Measurements from ENCODE around the gene PSMA7.
"Not testable (repeated sequence)": the region's sequence is repeated elsewhere in the genome, so short reads cannot be mapped to it uniquely, and the experiment has no call there.

Gene PSMA7

GRCh38 chr20:62151835-62152364, 8.7 kb upstream of the PSMA7 start:
- FAIRE-seq, result no peak

GRCh38 chr20:62151225-62151624, 8.0 kb upstream of the PSMA7 start:
- no peak for FAIRE-seq

GRCh38 chr20:62150310-62150575, 7.0 kb upstream of the PSMA7 start:
- no peak for FAIRE-seq

GRCh38 chr20:62149532-62150309, 6.5 kb upstream of the PSMA7 start:
- no peak for FAIRE-seq

GRCh38 chr20:62148908-62149314, 5.7 kb upstream of the PSMA7 start:
- FAIRE-seq, result no peak

- not testable (repeated sequence) for FAIRE-seq
These were observed 5.2 kb upstream of the PSMA7 start for GRCh38 chr20:62148383-62148782.

- FAIRE-seq, result no peak
These were observed 4.3 kb upstream of the PSMA7 start for GRCh38 chr20:62147528-62147927.

GRCh38 chr20:62147125-62147524, 3.9 kb upstream of the PSMA7 start:
- FAIRE-seq, result no peak

GRCh38 chr20:62146019-62146755, 3.0 kb upstream of the PSMA7 start:
- FAIRE-seq, result no peak

GRCh38 chr20:62145688-62146018, 2.5 kb upstream of the PSMA7 start:
- FAIRE-seq, result no peak

GRCh38 chr20:62143957-62144825, 997 bp upstream of the PSMA7 start:
- FAIRE-seq, result no peak

- no peak for FAIRE-seq
These were observed 728 bp downstream of the PSMA7 start for GRCh38 chr20:62142252-62143080.

GRCh38 chr20:62141397-62142251, 1.6 kb downstream of the PSMA7 start:
- no peak for FAIRE-seq

- FAIRE-seq, result no peak
These were observed 2.2 kb downstream of the PSMA7 start for GRCh38 chr20:62141043-62141396.

- FAIRE-seq, result no peak
These were observed 3.6 kb downstream of the PSMA7 start for GRCh38 chr20:62139636-62140035.

GRCh38 chr20:62138912-62139311, 4.3 kb downstream of the PSMA7 start:
- no peak for FAIRE-seq

- FAIRE-seq, result no peak
These were observed 5.0 kb downstream of the PSMA7 start for GRCh38 chr20:62138204-62138543.

GRCh38 chr20:62137478-62138203, 5.6 kb downstream of the PSMA7 start:
- FAIRE-seq, result no peak

GRCh38 chr20:62137092-62137384, 6.2 kb downstream of the PSMA7 start:
- FAIRE-seq, result no peak

GRCh38 chr20:62136283-62137091, 6.7 kb downstream of the PSMA7 start:
- peak; percentile 79 for FAIRE-seq
